ENCODE results near the gene CLDN4.
"Not testable (repeated sequence)": the region's sequence is repeated elsewhere in the genome, so short reads cannot be mapped to it uniquely, and the experiment has no call there.

DNA sequence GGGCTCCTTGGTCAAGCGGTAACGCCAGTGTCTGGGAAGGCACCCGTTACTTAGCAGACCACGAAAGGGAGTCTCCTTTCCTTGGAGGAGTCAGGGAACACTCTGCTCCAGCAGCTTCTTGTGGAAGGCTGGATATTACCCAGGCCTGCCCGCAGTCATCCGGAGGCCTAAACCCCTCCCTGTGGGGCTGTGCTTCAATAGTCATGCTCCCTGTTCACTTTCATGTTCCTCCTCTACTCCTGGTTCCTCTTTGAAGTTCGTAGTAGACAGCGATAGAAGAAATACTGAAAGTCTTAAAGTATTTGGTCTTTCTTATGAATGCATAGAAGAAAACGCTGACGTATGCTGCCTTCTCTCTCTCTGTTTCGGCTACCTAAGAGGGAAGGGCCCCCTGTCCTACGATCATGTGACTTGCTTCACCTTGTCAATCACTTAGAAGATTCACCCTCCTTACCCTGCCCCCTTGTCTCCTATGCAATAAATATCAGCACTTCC, 15.0 kb downstream of the CLDN4 start:
- TF ChIP-seq POLR2A (IDR thresholded peaks at IDR 0.05) = peak in 1 of 4 donors; percentile 44
- TF ChIP-seq, protein P1, sequence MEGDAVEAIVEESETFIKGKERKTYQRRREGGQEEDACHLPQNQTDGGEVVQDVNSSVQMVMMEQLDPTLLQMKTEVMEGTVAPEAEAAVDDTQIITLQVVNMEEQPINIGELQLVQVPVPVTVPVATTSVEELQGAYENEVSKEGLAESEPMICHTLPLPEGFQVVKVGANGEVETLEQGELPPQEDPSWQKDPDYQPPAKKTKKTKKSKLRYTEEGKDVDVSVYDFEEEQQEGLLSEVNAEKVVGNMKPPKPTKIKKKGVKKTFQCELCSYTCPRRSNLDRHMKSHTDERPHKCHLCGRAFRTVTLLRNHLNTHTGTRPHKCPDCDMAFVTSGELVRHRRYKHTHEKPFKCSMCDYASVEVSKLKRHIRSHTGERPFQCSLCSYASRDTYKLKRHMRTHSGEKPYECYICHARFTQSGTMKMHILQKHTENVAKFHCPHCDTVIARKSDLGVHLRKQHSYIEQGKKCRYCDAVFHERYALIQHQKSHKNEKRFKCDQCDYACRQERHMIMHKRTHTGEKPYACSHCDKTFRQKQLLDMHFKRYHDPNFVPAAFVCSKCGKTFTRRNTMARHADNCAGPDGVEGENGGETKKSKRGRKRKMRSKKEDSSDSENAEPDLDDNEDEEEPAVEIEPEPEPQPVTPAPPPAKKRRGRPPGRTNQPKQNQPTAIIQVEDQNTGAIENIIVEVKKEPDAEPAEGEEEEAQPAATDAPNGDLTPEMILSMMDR (IDR thresholded peaks at IDR 0.05) = not testable (repeated sequence)
- TF ChIP-seq EP300, POLR2AphosphoS5 (IDR thresholded peaks at IDR 0.05): not testable (repeated sequence)
